ENCODE results near the gene DDRGK1. TPM values are rescaled to one million over a fixed set of nuclear protein-coding genes. Genes with fewer than 3 reads are reported as not detected.

DDRGK1 gene
- total RNA-seq, 1 experiment from 2014 or later, result 72.0 TPM

DNA sequence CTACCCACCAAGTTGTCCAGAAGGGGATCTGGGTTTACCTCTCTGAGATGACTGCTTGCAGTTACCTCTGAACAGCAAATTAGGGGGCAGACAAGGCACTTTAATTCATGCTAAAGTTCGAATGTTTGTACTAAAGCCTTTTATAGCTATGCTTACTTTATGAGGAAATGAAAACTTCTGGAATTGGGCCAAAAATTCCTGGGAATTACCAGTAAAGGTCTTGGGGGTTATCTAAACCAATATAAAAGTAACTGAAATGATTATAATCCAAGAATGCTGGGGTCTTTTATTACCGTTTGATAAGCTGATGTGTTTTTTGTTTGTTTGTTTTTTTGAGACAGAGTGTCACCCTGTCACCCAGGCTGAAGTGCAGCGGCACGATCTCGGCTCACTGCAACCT lies 23.2 kb downstream of the DDRGK1 start:
- Histone ChIP-seq H3K27ac (ENCODE audit: low read depth, low read length, poor library complexity, severe bottlenecking) (no peak overlapping the region), H3K27me3 (replicated peaks; ENCODE audit: insufficient read depth, low read depth, low read length, poor library complexity) (no peaks in the 10 kb centered on the region), H3K4me1 (ENCODE audit: insufficient read depth, low read length, poor library complexity, severe bottlenecking) (no peaks in the 10 kb centered on the region), H3K36me3 (ENCODE audit: insufficient read depth, low read length, poor library complexity, severe bottlenecking) (no peaks in the 10 kb centered on the region), H3K9me3 (ENCODE audit: low read depth, low read length, poor library complexity, severe bottlenecking) (no peaks in the 10 kb centered on the region), H3K4me3 (ENCODE audit: low read depth, low read length, poor library complexity, severe bottlenecking) (no peak overlapping the region)
- intact Hi-C loops (cut with micrococcal nuclease; ENCODE audit: unreplicated experiment), result no loop called here
- TF ChIP-seq, protein P1, sequence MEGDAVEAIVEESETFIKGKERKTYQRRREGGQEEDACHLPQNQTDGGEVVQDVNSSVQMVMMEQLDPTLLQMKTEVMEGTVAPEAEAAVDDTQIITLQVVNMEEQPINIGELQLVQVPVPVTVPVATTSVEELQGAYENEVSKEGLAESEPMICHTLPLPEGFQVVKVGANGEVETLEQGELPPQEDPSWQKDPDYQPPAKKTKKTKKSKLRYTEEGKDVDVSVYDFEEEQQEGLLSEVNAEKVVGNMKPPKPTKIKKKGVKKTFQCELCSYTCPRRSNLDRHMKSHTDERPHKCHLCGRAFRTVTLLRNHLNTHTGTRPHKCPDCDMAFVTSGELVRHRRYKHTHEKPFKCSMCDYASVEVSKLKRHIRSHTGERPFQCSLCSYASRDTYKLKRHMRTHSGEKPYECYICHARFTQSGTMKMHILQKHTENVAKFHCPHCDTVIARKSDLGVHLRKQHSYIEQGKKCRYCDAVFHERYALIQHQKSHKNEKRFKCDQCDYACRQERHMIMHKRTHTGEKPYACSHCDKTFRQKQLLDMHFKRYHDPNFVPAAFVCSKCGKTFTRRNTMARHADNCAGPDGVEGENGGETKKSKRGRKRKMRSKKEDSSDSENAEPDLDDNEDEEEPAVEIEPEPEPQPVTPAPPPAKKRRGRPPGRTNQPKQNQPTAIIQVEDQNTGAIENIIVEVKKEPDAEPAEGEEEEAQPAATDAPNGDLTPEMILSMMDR (conservative IDR thresholded peaks at IDR 0.05; ENCODE audit: low read depth, low read length), result no peak
- no peak for TF ChIP-seq EZH2 (IDR thresholded peaks at IDR 0.05; ENCODE audit: borderline replicate concordance, low read depth, low read length, poor library complexity, severe bottlenecking)
- DNase-seq (ENCODE audit: low spot score), result no peak
- POLR2A ChIA-PET (ENCODE audit: low non-redundant PET), result no interaction called here
- CTCF ChIA-PET, result no interaction called here
- no TSS peak for BruUV-seq (replicated peaks)

DNA sequence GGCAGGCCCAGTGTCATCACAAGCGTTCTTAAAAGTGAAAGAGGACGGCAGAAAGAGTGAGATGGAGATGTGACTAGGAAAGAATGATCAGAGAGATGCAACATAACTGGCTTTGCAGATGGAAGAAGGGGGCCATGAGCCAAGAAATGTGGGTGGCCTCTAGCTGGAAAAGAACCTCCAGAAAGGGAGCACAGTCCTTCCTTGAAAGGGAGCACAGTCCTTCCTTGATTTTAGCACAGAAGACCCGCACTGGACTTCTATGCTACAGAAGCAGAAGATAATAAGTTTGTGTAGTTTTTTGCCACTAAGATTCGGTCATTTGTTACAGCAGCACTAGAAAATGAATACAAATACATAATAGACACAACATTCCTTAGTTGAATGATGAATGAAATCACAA lies 24.2 kb downstream of the DDRGK1 start:
- Histone ChIP-seq H3K4me1 (ENCODE audit: insufficient read depth, low read length, poor library complexity, severe bottlenecking) (peaks cover 4% of the 10 kb centered on the region), H3K27me3 (replicated peaks; ENCODE audit: insufficient read depth, low read depth, low read length, poor library complexity) (no peaks in the 10 kb centered on the region), H3K9me3 (ENCODE audit: low read depth, low read length, poor library complexity, severe bottlenecking) (no peaks in the 10 kb centered on the region), H3K27ac (ENCODE audit: low read depth, low read length, poor library complexity, severe bottlenecking) (no peak overlapping the region), H3K4me3 (ENCODE audit: low read depth, low read length, poor library complexity, severe bottlenecking) (no peak overlapping the region), H3K36me3 (ENCODE audit: insufficient read depth, low read length, poor library complexity, severe bottlenecking) (no peaks in the 10 kb centered on the region)
- ChIA-PET POLR2A (ENCODE audit: low non-redundant PET) (no interaction called here), CTCF (no interaction called here)
- intact Hi-C loops (cut with micrococcal nuclease; ENCODE audit: unreplicated experiment), result no loop called here
- no peak for DNase-seq (ENCODE audit: low spot score)
- no TSS peak for BruUV-seq (replicated peaks)
- TF ChIP-seq, protein P1 (conservative IDR thresholded peaks at IDR 0.05; ENCODE audit: low read depth, low read length), result no peak
- TF ChIP-seq EZH2 (IDR thresholded peaks at IDR 0.05; ENCODE audit: borderline replicate concordance, low read depth, low read length, poor library complexity, severe bottlenecking), result no peak

DNA sequence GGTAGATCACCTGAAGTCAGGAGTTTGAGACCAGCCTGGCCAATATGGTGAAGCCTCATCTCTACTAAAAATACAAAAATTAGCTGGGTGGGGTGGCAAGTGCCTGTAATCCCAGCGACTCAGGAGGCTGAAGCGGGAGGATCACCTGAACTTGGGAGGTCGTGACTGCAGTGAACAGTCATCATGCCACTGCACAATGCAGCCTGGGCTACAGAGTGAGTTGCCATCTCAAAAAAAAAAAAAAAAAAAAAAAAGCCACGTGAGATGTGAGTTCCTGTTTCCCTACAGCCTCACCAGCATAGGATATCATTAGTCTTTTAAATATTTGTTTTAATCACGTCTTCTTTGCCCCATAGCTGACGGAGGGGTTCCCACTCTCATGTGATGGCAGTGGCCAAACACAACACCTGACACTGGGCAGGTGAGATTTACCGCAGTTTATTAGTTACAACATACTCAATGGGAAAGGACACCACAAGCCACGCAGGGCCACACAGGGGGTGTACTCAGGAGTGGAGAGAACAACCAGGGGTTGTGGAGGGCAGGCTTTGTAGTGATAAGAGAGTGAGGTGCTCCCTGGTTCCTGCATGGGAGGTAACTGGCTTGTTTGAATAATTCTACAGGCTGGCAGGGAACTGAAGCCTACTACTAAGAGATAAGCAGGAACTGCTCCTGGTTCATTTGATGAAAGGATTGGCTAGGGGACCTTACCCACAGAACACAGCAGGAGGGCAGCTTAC lies 26.6 kb downstream of the DDRGK1 start:
- TF ChIP-seq, protein P1 (conservative IDR thresholded peaks at IDR 0.05; ENCODE audit: low read depth, low read length), result no peak
- no peak for TF ChIP-seq EZH2 (IDR thresholded peaks at IDR 0.05; ENCODE audit: borderline replicate concordance, low read depth, low read length, poor library complexity, severe bottlenecking)
- no TSS peak for BruUV-seq (replicated peaks)
- H3K27me3 ChIP-seq (replicated peaks; ENCODE audit: insufficient read depth, low read depth, low read length, poor library complexity), result no peaks in the 10 kb centered on the region
- H3K4me1 ChIP-seq (ENCODE audit: insufficient read depth, low read length, poor library complexity, severe bottlenecking), result peaks cover 4% of the 10 kb centered on the region
- no peak overlapping the region for H3K4me3 ChIP-seq (ENCODE audit: low read depth, low read length, poor library complexity, severe bottlenecking)
- H3K36me3 ChIP-seq (ENCODE audit: insufficient read depth, low read length, poor library complexity, severe bottlenecking), result no peaks in the 10 kb centered on the region
- intact Hi-C loops (cut with micrococcal nuclease; ENCODE audit: unreplicated experiment), result no loop called here
- no peak for DNase-seq (ENCODE audit: low spot score)
- POLR2A ChIA-PET (ENCODE audit: low non-redundant PET), result no interaction called here
- no peaks in the 10 kb centered on the region for H3K9me3 ChIP-seq (ENCODE audit: low read depth, low read length, poor library complexity, severe bottlenecking)
- CTCF ChIA-PET, result no interaction called here
- H3K27ac ChIP-seq (ENCODE audit: low read depth, low read length, poor library complexity, severe bottlenecking), result no peak overlapping the region
